Activated CD8-positive, alpha-beta T cell treated with anti-CD3 and anti-CD28 coated beads, Interleukin-2, amount 10 ng/mL, durations not matched to agents 7 days and 5 days (primary cell): Measurements from ENCODE around the gene EXOC3L1. TPM values are rescaled to one million over a fixed set of nuclear protein-coding genes. Genes with fewer than 3 reads are reported as not detected.

Source experiments
- ATAC-seq: fragments of 150-1000 bp; cut with Tn5 transposase; one replicate; pipeline ENCODE4 v1.10.0; 2021; ENCODE audit warnings: moderate library complexity
- CTCF ChIA-PET: fragments of 350-600 bp; sonication (Branson Sonifier 250); formaldehyde crosslinking; loops from one replicate; lab custom pipeline; 2021; ENCODE audit warnings: antibody characterized with exemption; lab: Charles Lee
- POLR2A ChIA-PET: fragments of 350-600 bp; sonication (Branson Sonifier 250); formaldehyde crosslinking; loops from one replicate; lab custom pipeline; 2021; ENCODE audit warnings: antibody characterized with exemption; lab: Charles Lee
- DNase-seq: peaks from one replicate; pipeline ENCODE4 v3.0.0-alpha.2; 2020
- H3K27ac Mint-ChIP-seq: one replicate; pipeline ENCODE4 v1.8.0; 2021; ENCODE audit warnings: mild to moderate bottlenecking, mixed read lengths
- H3K27me3 Mint-ChIP-seq: one replicate; pipeline ENCODE4 v1.8.0; 2021; ENCODE audit warnings: low read depth, mixed read lengths
- H3K36me3 Mint-ChIP-seq: one replicate; pipeline ENCODE4 v1.8.0; 2021; ENCODE audit warnings: low read depth, mixed read lengths
- H3K4me1 Mint-ChIP-seq: one replicate; pipeline ENCODE4 v1.8.0; 2021; ENCODE audit warnings: low read depth, mixed read lengths
- H3K4me3 Mint-ChIP-seq: one replicate; pipeline ENCODE4 v1.8.0; 2021; ENCODE audit warnings: mild to moderate bottlenecking, mixed read lengths
- H3K9me3 Mint-ChIP-seq: one replicate; pipeline ENCODE4 v1.8.0; 2022; ENCODE audit warnings: mixed read lengths; ENCODE audit not compliant: insufficient read depth
- total RNA-seq, 2 experiments: library from RNA; stranded (reverse); gene quantifications; one replicate each; pipeline ENCODE4 v1.2.3, GENCODE V29; 2021

The EXOC3L1 gene
- total RNA-seq, 2 experiments from 2014 or later, result not detected

DNA sequence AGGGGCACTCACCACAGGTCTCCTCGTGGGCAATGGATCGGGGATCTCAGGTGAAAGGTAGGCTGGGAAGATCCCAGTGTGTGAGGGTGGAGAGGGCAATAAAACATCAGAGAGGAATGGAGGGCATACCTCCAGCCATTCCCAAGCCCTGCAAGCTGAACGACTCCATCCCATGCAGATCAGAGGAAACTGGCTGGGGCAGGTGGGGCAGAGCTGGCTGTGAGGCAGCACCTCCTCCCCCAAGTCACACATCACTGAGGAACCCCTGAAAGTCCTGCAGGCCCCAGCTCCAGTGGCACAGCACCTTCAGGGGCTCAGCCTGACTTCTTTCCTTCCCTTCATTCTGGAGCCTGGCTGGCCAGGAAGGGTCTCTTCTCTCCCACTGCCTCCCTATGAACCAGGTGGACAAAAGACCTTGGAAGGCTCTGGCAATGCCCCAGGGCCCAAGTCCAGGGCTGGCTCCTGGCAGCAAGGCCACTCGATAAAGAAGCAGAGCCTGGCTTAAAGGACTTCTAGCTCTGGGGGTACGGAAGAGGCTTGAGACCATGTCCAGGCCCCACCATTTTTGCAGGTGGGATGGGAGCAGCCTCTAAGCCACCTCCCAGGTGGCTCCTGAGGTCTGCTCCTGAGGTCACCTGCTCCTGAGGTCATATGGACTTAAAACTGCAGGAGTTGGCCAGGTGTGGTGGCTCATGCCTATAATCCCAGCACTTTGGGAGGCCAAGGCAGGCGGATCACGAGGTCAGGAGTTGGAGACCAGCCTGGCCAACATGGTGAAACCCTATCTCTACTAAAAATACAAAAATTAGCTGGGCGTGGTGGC lies 23.5 kb upstream of the EXOC3L1 start:
- H3K27ac Mint-ChIP-seq, result no peak overlapping the region

DNA sequence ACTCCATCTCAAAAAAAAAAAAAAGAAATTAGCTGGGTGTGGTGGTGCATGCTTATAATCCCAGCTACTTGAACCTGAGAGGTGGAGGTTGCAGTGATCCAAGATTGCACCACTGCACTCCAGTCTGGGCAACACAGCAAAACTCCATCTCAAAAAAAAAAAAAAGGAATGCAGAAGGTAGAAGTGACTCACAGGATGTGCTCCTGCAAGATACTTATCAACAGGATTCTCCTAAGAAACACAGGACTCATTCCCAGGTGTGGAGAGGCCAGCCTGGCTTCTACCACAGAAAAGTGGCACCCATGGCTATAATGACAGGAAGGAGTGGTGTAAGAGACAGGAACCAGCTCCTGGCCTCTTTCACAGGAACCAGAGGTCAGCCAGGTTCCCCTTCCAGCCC lies 22.8 kb upstream of the EXOC3L1 start:
- Mint-ChIP-seq H3K4me1 (peaks cover 14% of the 10 kb centered on the region), H3K27ac (no peak overlapping the region), H3K36me3 (no peaks in the 10 kb centered on the region), H3K27me3 (no peaks in the 10 kb centered on the region), H3K9me3 (no peaks in the 10 kb centered on the region), H3K4me3 (no peak overlapping the region)
- no peak for ATAC-seq
- DNase-seq, result no peak
- POLR2A ChIA-PET, result interaction anchor here (1.3 kb wide), 1 partner anchor 11 kb away, joined by 3 read pairs; no protein-coding TSS in a partner anchor
- CTCF ChIA-PET, result no interaction called here

More for the DNA sequence above, 23.5 kb upstream of the EXOC3L1 start:
- Mint-ChIP-seq H3K4me3 (no peak overlapping the region), H3K9me3 (no peaks in the 10 kb centered on the region), H3K4me1 (peaks cover 15% of the 10 kb centered on the region), H3K36me3 (no peaks in the 10 kb centered on the region), H3K27me3 (no peaks in the 10 kb centered on the region)
- ChIA-PET POLR2A (interaction anchor here (1.3 kb wide), 1 partner anchor 10 kb away, joined by 3 read pairs; no protein-coding TSS in a partner anchor), CTCF (no interaction called here)
- DNase-seq (no peak), ATAC-seq (no peak)

DNA sequence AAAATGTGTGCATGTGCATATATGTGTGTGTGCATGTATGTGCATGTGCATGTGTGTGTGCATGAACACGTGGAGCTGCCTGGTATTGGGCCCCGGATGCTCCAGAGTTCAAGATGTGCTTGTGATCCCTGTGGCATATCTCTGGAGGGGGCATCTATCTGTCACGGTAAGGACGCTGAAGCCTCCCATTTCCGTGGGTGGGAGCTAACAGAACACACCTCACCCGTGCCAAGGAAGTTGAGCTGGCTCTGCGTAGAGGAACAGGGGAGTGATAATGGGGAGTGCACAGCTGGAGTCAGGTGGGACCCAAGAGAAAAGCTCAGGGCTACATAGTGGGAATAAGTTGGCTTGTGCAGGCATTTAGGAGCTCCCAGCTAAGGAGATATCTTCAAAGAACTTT lies 21.7 kb upstream of the EXOC3L1 start:
- CTCF ChIA-PET, result interaction anchor here (0.8 kb wide), 1 partner anchor 13 kb away, joined by 3 read pairs; no protein-coding TSS in a partner anchor
- Mint-ChIP-seq H3K4me1 (peaks cover 4% of the 10 kb centered on the region), H3K27me3 (no peaks in the 10 kb centered on the region), H3K4me3 (no peak overlapping the region), H3K36me3 (no peaks in the 10 kb centered on the region), H3K9me3 (no peaks in the 10 kb centered on the region), H3K27ac (no peak overlapping the region)
- POLR2A ChIA-PET, result no interaction called here
- no peak for ATAC-seq
- DNase-seq, result no peak

DNA sequence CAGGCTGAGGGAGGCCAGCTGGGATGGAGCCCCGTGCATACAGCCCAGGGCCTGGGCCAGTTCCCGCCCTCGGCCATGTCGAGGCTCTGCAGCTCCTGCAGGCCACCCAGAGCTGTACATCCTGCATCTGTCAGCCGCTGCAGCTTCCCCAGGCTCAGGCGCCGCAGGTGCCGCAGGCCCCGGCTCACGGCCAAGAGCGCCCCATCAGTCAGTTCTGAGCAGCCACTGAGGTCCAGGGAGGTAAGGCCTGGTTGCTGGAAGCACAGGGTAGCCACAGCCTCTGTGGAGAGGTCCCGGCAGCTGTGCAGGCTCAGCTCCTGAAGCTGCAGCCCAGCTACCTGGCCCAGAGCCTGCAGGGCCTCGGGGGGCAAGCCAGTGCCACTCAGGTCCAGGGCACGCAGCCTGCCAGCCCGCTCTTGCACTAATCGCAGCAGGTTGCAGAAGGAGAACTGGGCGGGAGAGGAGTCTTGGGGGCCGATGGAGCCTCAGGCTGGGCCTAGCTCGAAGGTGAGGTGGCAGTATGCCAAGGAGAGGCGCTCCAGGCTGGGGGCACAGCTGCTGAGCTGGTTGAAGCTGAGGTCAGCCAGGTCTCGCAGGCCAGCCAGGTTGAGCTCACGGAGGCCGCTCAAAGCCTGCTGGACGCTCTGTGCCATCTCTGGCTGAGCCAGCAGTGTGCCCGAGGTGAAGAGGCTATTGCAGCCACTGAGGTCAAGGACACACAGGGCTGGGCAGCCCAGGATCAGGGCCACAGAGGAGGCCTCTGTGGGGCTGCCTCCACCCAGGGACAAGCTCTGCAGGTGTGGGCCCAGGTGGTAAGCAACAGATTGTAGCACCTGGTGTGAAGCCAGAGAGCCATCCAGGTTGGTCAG lies 20.4 kb upstream of the EXOC3L1 start:
- no peaks in the 10 kb centered on the region for H3K36me3 Mint-ChIP-seq
- H3K27ac Mint-ChIP-seq, result no peak overlapping the region
- ChIA-PET POLR2A (interaction anchor here (1.2 kb wide), 1 partner anchor 28 kb away, joined by 3 read pairs; no protein-coding TSS in a partner anchor), CTCF (interaction anchor here (1.0 to 1.9 kb wide), 2 partner anchors 12 to 55 kb away, joined by 3 to 6 read pairs; partner anchors contain the start of gene ELMO3)
- no peak overlapping the region for H3K4me3 Mint-ChIP-seq
- H3K9me3 Mint-ChIP-seq, result no peaks in the 10 kb centered on the region
- peaks cover 2% of the 10 kb centered on the region for H3K4me1 Mint-ChIP-seq
- no peaks in the 10 kb centered on the region for H3K27me3 Mint-ChIP-seq
- DNase-seq (no peak), ATAC-seq (no peak)

DNA sequence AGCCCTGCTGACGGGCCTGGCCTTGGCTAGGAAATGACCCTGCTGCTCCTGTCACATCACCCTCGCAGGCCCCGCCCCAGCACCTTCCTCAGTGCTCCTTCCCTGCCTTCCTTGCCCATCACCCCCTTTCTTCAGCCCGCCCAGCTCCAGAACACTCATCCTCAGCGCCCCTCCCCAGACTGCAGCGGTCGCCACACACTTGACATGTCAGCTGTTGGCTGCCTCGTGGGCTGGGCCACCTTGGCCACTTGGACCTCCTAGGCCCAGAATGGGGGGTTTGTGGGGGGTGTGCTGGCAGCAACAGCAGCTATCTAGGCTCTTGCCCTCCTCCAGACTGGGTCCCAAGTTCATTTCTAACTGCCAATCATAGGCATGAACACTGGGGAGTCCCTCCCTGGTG lies 19.6 kb upstream of the EXOC3L1 start:
- no peaks in the 10 kb centered on the region for H3K9me3 Mint-ChIP-seq
- no peak overlapping the region for H3K4me3 Mint-ChIP-seq
- no peaks in the 10 kb centered on the region for H3K36me3 Mint-ChIP-seq
- H3K27me3 Mint-ChIP-seq, result no peaks in the 10 kb centered on the region
- no peak overlapping the region for H3K27ac Mint-ChIP-seq
- ChIA-PET CTCF (interaction anchor here (1.0 to 1.9 kb wide), 2 partner anchors 11 to 100 kb away, joined by 3 to 6 read pairs; partner anchors contain the start of genes ELMO3 and PHAF1), POLR2A (interaction anchor here (0.6 to 1.2 kb wide), 2 partner anchors 27 to 29 kb away, joined by 3 read pairs; no protein-coding TSS in a partner anchor)
- ATAC-seq (no peak), DNase-seq (no peak)
- peaks cover 2% of the 10 kb centered on the region for H3K4me1 Mint-ChIP-seq

DNA sequence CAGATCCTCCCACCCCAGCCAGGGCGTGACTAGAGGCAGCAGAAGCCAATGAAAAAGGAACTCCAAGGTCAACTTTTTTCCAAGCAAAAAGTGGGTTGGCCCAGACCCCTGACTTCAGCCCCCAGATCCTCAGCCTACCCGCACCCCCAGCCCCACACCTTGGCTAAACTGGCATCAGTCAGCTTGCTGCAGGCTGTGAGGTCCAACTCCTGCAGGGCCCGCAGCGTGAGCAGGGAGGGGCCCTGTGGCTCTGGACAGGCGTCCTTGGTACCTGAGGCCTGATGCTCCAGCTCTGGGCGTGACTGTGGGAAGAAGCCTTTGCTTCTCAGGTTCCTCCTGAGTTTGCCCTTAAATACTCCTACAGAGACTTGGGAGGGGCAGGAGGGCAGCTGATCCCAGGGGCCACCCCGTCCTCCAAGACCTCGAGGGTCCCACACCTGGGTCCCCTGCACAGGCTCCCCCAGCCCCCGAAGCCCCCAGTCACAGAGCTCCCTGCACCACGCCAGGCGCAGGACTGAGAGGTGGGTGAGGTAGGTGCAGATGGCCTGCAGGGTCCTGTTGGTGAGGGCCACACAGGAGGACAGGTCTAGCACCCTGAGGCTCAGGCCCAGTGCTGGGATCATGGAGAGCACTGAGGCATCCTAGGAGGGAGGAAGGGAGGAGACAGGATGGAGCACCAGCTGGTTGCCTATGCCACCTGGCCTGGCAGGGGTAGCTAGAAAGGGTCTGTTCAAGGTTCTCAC lies 18.4 kb upstream of the EXOC3L1 start:
- Mint-ChIP-seq H3K27me3 (no peaks in the 10 kb centered on the region), H3K27ac (peak overlapping the region; percentile 14), H3K4me1 (peaks cover 2% of the 10 kb centered on the region), H3K9me3 (no peaks in the 10 kb centered on the region), H3K4me3 (no peak overlapping the region), H3K36me3 (no peaks in the 10 kb centered on the region)
- ChIA-PET POLR2A (no interaction called here), CTCF (interaction anchor here (1.0 to 1.9 kb wide), 2 partner anchors 10 to 99 kb away, joined by 3 to 6 read pairs; partner anchors contain the start of genes ELMO3 and PHAF1)
- DNase-seq (no peak), ATAC-seq (no peak)

DNA sequence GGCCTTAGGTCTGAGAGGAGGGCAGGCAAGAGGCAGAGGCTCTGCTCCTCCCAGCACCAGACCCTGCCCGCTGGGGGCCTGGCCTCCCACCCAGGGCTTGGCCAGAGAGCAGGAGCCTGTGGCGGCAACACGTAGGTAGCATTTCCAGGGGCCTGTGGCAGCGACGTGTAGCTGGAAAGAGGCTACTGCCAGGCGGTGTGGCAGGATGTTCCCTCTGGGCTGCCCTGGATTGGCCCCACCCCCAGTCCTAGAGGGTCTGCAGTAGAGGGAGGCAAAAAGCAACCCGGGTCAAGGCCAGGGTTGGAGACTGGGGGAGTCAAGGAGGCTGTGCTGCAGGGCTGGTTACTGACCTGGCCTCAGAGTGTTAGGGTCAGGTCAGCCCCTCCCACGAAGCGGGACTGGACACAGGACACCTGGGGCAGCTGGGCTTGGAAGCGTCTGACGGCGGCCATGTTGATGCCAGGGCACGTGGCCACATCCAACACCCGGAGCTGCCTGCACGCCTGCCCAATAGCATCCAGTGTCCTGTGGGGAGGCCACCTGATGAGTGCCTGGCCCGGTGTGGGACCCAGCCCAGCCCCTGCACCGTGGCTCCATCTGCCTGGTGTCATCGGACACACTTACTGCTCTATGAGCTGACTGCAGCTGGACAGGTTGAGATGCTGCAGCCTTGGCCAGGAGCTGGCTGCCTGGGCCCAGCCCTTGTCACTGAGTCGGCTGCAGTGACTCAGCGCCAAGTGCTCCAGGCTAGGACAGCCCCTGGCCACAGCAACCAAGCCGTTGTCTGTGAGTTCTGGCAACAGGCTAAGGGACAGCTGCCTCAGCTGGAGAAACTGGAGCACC lies 17.5 kb upstream of the EXOC3L1 start:
- Mint-ChIP-seq H3K4me3 (no peak overlapping the region), H3K4me1 (peaks cover 2% of the 10 kb centered on the region), H3K36me3 (peaks cover 4% of the 10 kb centered on the region), H3K27ac (no peak overlapping the region), H3K27me3 (no peaks in the 10 kb centered on the region), H3K9me3 (no peaks in the 10 kb centered on the region)
- ChIA-PET POLR2A (no interaction called here), CTCF (no interaction called here)
- ATAC-seq, result no peak
- no peak for DNase-seq

DNA sequence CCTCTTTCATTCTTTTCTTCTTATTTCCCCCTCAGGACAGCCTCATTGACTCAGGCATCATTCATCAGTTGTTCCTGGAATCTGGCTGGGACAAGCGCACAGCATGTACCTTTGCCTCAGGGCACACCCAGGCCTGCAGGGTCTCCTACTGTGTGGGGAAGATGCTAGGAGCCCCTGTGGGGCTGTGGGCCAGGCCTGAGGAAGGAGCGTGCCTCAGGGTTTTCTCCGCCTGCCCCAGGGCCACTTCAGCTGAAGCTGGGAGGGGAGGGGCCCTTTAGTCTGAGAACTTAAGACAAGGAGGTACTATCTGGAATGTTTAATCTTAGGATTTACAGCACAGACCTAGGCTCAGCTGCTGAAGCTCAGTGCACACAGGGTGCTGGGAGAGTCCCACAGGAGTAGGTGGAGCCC lies 16.9 kb upstream of the EXOC3L1 start:
- Mint-ChIP-seq H3K4me3 (no peak overlapping the region), H3K9me3 (no peaks in the 10 kb centered on the region), H3K27ac (no peak overlapping the region), H3K27me3 (no peaks in the 10 kb centered on the region), H3K4me1 (peaks cover 2% of the 10 kb centered on the region), H3K36me3 (peaks cover 9% of the 10 kb centered on the region)
- DNase-seq, result no peak
- CTCF ChIA-PET, result interaction anchor here (0.5 kb wide), 1 partner anchor 9 kb away, joined by 3 read pairs; no protein-coding TSS in a partner anchor
- POLR2A ChIA-PET, result no interaction called here
- no peak for ATAC-seq

DNA sequence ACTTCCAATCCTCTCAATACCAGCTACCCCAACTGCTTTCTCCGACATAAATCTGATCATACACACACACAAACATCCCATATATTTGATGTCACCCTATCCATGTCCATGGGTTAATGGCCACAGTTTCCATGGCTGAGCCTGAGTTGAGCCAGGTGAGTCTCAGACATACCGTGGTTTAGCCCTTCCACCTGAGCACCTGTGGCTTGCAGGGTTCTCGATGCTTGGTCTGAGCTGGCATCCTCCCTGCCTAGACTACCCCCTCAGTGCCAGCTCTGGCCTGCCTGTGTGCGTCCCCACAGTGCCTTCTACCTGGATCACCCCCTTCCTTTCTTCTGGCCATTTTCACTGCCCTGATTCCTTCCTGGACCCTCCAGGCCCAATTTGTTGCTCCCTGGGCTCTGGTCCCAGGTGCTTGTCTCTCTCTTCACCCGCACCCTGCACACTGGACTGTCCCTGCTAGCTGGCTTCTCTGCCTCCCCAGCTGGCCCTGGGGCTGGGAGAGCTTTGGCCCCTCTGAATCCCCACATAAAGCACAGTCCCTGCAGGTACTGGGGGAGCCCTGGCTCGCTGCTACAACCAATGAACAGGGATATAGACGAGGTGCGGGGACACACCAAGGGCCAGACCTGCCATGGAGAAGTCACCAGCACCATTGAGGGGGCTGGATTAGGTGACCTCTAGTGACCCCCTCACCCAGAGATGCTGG lies 16.3 kb upstream of the EXOC3L1 start:
- ChIA-PET CTCF (interaction anchor here (0.5 kb wide), 1 partner anchor 9 kb away, joined by 3 read pairs; no protein-coding TSS in a partner anchor), POLR2A (no interaction called here)
- Mint-ChIP-seq H3K9me3 (no peaks in the 10 kb centered on the region), H3K36me3 (peaks cover 10% of the 10 kb centered on the region), H3K4me1 (peaks cover 2% of the 10 kb centered on the region), H3K27me3 (no peaks in the 10 kb centered on the region), H3K27ac (peak overlapping the region; percentile 24), H3K4me3 (no peak overlapping the region)
- ATAC-seq, result no peak
- DNase-seq, result no peak

DNA sequence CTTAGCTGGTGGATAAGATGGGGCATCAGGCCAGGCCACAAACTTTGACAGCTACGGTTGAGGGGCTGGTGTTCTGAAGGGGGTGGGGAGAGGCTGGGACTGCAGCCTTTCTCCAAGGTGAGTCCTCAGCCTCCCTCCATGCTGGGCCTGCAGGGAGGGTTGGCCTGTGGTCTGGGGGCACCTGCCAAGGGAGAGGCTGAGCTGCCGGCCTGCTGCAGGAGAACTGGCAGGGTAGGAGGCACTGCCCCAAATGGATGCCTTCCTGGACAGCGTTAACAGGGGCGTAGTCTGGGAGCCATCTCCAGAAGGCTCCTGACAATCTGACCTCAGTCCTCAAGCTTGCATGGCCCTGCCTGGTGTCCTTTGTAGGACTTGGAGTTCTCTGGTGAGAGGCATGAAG lies 14.1 kb upstream of the EXOC3L1 start:
- no peak overlapping the region for H3K4me3 Mint-ChIP-seq
- H3K27me3 Mint-ChIP-seq, result no peaks in the 10 kb centered on the region
- ATAC-seq, result no peak
- ChIA-PET POLR2A (interaction anchor here (2.1 kb wide), 1 partner anchor 23 kb away, joined by 7 read pairs; the partner anchor contains the start of gene TMEM208), CTCF (interaction anchor here (1.0 kb wide), 1 partner anchor 194 kb away, joined by 3 read pairs; no protein-coding TSS in a partner anchor)
- no peak for DNase-seq
- H3K36me3 Mint-ChIP-seq, result peaks cover 24% of the 10 kb centered on the region
- H3K4me1 Mint-ChIP-seq, result no peaks in the 10 kb centered on the region
- H3K9me3 Mint-ChIP-seq, result no peaks in the 10 kb centered on the region
- peak overlapping the region; percentile 25 for H3K27ac Mint-ChIP-seq
